Islet of Langerhans (tissue), 1 donor: ENCODE measurements around the gene SLC31A2.

Source experiments
- FAIRE-seq: peaks from one replicate; lab custom pipeline; 2011; peaks lifted over from hg19 to GRCh38; lab: Jason Lieb, UNC

Gene SLC31A2

DNA sequence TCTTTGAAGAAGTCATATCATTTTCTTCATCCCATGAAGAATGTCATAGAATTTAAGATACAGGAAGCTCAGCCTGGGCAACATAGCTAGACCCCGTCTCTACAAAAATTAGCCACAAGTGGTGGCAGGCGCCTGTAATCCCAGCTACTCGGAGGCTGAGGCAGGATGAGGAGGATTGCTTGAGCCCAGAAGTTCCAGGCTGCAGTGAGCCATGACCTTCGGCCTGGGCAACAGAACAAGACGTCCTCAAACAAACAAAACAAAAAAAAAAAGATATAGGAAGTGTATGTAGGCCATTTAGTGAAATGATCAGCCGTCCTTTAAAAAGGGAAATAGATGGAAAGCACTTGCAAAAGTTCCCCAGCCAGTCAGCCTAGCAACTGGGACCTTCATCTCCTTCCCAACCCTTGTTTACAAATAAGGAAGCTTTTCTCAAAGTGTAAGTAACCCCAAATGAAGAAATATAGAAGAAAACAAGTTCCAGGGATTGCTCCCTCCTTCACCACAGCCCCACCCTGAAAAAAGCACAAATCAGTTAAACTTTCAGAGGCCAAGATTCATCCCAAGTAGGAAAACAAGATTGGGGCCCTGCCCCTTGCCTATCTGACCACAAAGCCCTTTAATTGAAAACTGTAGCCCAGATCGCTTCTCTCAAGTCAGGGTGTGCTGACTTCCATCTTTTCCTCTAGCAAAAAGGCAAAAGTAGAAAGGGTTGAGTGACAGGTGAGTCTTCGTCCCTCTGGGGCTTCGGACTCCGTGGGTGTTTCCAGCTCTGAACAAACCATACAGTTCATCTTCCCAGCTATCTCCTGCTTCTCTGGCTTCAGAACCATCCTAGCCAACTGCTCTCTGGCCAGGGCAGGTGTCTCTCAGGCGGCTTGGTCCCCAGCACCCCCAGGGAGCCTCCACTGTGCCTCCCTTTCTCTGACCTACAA, 1.2 kb downstream of the SLC31A2 start:
- FAIRE-seq, result no peak

DNA sequence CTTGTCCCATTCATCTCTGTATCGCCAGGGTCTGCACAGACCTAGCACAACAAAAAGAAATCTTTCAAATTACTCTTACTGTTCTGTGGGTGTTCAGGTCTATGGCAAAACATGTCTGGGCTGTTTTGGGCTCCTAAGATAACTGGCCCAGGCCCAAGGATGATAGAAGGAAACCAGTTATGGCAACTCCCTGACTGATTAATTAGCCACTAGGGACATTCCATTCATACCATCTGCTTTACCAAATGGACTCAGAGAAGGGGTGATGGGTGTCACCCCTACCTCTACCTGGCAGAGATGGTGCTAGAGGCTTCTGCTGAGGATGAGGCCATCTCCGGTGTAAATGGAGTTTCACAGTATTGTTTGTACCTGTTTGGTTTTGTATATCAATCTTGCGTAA, 1.9 kb downstream of the SLC31A2 start:
- FAIRE-seq, result no peak

DNA sequence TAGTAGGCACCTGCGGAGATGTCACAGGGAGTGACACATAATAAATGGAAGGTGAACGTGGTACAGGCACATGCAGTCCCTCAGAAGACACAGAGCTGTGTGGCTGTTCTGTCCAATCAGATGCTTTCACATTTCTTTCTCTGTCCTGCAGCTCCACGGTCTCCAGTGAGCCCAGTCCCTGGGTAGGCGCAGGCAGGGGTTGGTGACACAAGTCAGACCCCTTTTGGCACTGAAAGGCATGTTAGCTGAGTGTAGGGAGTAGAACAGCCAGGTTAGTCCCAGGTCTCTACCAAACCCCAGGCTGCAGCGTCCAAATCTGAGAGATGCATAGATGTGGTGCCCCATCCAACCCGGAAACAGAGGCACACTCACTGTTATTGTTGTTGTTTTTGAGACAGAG, 2.8 kb downstream of the SLC31A2 start:
- FAIRE-seq, result no peak

DNA sequence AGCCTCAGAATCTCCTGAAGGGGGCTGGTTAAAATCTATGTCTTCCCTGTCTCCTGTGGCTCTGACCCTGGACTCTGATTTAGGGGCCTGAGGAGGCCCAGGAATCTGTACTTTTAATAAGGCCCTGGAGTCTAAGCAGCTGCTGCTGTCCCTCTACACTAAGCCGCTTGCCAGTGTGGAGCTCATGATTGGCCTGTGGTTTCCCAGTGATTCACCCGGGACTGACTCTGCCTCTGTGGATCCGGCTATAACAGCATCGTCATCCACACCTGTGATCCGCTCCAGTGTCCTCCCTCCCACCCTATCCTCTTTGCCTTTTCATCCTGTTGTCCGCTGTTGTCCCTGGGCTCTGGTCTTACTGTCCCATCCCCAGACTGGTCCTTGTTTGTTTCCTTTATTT, 3.7 kb downstream of the SLC31A2 start:
- FAIRE-seq, result no peak

DNA sequence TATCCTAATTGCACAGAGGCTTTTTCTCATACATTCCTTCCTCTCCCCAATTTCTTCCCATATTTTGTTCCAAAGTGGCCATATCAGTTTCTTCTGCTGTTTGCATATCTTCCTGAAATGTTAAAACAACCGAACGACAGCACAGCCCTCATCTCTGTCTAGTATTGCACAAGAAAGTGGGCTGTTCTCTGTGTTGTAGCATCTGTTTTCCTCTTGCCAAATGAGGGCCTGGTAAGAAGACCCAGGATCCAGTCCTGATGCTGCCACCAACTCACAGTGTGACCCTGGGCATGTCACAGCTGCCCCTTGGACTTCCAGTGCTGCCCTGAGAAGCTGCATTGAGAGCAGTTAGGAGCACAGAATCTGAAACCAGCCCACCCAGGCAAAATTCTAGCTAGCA, 4.1 kb downstream of the SLC31A2 start:
- no peak for FAIRE-seq

DNA sequence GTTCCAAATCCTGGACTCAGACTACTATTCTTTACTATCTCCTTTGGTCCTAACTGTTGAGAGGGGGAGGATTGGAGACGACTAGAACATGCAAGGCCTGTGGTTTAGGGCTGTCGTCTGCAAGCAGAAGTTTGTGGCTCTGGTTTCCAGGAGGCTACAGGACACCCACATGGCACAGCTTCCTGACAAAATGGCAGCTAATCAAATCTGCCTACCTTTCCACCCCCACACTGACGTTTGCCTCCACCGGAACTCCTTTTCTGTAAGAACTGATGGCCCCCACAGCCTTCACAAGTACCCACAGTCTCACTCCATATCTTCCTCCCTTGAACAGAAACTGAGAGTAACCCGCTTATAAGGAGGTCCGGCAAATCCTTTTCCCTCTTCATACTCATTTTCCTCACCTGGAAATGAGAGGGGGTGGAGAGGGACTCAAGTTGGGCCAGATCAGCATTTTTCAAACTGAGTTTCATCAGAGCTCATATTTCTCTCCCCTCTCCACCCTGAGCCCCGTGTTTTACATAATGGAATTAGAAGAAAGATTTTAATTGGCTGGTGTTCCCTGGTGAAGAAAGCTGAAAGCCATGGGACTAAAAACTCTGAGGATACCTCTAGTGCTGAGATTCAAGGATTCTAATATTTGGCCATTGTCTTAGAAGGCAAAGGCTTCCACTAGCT, 5.2 kb downstream of the SLC31A2 start:
- no peak for FAIRE-seq

DNA sequence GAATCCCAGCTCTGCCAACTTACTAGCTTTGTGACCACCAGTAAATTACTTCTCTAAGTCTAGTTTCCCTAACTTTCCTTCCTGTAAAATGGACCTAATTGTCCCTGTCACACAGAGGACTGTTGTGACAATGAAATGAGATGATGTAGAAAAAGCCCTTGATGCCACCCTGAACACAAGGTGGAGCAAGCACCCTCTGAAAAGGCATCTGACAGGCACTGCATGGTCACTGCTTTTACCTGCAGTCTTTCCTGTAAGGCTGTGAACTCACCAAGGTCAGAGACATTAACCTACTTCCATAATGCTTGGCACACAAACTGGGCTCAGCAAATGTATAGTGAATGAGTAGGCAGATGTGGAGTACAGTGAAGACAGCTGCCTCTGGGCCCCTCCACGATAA, 6.1 kb downstream of the SLC31A2 start:
- FAIRE-seq, result no peak

DNA sequence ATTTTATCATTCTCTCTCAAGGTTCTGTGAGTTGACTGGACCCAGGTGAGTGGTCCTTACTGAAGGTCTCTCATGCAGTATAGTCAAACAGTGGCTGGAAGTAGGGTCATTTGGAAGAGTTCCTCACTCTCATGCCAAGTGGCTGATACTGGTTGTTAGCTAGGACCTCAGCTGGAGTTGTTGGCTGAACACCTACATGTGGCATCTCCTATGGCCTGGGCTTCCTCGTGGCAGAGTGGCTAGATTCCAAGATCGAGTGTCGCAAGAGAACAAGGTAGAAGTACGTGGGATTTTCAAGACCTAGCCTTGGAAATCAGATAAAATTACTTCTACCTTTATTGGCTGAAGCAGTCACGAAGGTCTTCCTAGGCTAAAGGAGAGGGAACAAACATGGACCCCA, 7.6 kb downstream of the SLC31A2 start:
- no peak for FAIRE-seq

DNA sequence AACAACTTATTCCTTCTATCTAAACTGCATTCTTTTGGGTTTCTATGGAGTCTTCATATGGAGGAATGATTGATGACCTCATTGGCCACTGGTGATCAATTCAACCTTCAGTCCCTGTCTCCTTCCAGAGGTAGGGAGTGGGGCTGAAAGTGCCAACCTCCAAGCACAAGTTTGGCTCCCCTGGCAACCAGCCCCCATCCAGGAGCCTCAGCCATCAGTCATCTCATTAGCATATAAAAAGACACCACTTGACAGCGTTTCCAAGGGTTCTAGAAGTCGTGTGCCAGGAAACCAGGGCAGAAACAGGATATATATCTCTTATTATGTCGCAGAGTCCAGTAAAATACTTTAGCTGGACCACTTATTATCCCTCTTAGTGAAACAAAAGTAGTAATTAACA, 9.8 kb downstream of the SLC31A2 start:
- FAIRE-seq, result no peak

DNA sequence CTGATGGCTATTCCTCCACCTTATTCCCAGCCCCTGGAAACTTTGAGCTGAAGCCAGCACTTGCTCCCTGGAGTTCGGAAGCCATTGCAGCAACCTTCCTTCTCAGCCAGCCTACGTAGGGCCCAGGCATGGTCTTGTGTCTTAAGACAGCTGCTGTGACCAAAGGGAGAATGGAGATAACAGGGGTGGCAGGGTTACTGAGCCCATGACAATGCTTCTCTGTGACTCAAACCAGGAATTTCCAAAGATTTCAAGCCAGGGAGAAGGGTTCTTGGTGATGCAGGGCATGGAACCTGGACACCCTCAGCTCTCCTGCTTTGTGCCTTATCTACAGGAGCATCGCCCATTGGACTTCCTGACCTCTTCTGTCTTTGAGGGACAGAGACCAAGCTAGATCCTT, 12.2 kb downstream of the SLC31A2 start:
- FAIRE-seq, result no peak

DNA sequence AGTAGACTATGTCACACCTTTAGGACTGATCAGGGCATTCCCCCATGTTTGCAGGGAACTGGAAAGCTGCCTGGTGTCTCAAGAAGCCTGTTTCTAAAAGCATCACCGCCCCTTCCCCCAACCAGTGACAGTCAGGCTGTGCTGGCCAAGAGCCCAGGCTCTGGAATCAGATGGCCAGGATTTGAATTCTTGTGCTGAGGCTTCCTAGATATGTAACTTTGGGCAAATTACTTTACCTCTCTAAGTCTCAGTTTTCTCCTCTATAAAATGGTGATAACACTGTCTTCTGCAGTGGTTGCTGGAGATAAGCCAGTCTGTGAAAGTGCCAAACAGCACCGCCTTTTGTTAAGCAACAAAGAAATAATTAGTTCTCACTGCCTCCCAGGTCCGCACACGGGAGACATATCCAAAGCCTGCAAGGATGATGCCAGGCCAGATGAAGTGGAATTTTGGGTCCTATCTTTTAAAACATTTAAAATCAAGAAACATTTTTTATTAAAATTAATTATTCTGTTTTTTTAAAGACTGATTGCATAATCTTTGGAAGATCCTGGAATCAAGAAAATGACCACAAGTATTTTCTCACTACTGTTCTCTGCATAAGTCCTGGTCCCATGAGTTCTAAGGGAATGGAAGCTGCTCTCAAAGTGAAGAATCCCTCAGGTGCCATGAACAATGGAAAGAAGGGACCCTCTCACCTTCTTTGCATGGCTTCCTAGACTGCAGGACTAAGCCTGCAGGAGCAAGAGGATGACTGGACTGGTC, 13.9 kb downstream of the SLC31A2 start:
- no peak for FAIRE-seq

DNA sequence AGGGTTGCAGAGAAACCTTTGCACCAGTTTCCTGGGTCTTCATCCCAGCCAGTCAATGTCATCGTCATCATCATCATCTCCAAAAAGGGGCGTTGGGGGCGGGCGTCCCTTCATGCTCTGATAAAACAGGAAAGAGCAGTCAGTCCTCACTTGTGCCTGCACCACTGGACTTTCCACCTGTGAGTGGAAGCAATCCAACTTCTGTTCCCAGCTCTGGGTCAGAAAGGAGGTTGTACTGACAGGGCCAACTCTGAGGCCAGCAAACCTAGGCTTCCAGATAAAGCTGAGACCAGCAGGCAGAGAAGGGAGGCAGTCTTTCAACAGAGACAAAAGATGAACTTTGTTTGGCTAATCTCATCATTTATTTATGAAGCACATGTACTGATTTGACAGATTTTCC, 15.2 kb downstream of the SLC31A2 start:
- no peak for FAIRE-seq

DNA sequence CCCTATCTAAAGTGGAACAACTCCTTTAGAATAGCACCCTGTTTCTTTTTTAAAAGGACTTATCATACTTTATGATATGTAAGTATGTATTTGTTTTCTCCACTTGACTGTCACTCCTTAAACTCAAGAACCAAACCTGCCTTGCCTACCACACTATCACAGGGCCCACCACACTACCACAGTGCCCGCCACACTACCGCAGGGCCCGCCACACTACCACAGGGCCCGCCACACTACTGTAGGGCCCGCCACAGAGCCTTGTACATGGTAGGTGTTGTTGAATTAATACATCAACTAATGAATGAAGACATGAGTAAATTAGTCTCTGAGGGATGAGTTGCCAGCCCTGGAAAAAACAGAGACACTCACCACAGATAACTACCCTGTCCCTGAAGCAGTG, 18.0 kb downstream of the SLC31A2 start:
- FAIRE-seq, result no peak

DNA sequence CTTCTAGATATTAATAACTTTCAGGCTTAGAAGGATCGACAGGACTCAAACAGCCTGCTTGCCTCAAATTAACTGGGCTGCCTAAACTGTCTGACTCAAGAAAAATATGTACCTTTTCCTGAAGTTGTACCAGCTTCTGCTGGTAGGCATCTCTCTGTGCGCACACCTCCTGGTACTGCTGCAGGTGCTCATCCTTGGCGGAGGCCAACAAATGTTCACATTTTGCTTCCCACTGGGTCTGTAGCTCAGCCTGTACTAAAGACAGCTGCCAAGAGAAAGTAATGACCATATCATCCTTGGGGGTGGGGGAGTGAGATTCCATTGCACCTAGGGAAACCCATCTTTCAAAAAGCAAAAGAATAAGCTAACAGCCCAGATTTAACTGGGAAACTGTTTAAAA, 22.5 kb downstream of the SLC31A2 start:
- no peak for FAIRE-seq

DNA sequence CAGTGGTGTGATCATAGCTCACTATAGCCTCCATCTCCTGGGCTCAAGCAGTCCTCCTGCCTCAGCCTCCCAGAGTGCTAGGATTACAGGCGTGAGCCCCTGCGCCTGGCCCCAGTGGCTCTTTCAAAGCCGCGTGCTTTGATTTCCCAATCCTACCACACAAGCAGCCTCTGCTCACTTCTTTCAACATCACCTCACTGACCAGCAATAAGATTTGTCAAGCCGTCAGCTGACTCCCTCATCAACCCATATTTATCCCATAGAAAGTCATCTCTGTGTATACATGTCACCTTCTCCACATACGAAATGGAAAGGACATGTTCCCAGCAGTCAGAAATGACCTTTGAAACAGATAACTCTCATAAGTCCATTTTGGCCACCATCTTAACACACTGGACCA, 26.0 kb downstream of the SLC31A2 start:
- no peak for FAIRE-seq

DNA sequence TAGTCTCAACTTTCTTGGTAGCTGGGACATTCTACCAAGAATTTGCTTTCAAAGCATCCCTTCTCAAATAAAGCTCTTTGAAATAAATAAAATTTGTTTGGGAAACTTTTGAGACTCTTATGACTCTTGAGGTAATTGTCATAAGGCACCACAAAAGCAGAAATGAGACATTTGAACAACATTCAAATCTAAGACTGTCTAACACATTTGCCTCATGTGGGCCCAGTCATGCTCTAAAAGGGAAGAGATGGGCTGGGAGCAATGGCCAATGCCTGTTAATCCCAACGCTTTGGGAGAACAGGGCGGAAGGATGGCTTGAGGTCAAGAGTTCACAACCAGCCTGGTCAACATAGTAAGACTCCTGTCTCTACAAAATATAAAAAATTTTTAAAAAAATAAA, 26.4 kb downstream of the SLC31A2 start:
- no peak for FAIRE-seq

DNA sequence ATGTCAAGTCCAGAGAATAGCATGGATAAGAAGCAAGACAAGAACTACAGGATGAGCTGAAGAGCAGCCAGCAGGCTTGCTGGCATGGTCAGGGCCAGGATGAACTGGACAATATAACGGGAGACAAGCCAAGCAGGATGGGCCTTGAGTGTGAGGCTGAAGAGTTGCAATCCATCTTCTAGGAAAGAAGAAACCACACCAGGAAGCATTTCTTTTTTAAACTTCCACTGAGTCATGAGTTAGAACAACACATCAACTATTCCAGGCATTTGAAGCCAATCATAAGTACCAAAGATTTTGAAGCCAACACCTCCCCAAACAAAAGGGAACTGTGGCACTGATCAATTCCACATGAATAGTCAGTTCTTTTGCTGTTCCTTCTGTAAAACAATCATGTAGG, 27.3 kb downstream of the SLC31A2 start:
- no peak for FAIRE-seq

DNA sequence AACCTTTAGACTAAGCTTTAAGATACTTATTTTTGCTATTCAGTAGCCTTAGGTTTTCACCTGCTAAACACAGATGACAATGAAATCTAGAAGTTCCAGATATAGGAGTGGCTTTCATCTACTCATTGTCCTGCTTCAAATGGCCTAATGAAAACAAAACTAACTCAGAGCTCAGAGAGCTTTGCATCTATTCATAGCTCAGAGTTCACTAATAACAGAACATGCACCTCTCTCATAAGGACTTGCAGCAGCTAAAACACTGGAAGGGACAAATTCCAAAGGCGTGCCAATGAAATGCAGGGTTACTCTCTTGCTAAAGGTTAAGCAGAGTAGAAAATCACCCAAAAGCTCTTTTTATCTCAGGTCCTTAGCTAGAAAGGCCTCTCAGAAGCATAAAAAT, 29.0 kb downstream of the SLC31A2 start:
- no peak for FAIRE-seq

DNA sequence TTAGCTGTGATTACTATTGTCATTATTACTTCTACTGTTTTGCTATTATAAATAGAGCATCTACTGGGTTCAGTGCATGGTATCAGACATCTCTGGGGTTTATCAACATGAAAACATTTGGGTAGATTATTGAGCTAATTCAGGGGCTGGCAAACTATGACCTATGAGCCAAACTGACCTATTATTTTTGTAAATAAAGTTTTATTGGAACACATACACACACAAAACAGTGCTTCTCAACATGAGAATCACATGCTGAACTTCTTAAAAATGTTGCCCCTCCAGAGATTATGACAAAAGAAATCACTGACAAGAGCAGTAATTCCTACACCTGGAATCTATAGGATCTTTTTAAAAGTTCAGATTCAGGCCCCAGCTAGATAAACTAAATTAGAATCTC, 30.4 kb downstream of the SLC31A2 start:
- FAIRE-seq, result no peak

DNA sequence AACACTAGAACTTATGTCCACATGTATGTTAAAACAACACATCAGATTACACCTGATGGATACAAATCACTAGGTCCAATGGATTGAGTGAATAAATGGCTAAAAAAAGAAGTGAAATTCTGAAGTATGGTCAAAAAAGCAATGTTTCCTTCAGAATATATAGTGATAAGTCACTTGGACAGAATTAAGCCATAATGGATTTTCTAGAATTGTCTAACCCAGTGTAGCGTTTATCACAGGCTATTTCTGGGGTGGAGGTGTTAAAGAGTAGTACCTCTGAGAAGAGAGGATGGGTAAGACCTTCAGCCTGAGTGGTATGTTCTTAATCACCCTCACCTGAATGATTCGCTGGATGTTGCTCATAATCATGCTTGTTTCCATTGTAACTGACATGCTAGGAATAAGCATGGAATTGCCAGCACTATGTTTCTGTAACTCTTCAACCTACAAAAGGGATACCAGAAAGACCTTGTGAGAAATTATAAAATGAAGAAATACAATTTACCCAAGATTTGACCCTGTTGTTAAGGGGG, 33.2 kb downstream of the SLC31A2 start:
- FAIRE-seq, result no peak

DNA sequence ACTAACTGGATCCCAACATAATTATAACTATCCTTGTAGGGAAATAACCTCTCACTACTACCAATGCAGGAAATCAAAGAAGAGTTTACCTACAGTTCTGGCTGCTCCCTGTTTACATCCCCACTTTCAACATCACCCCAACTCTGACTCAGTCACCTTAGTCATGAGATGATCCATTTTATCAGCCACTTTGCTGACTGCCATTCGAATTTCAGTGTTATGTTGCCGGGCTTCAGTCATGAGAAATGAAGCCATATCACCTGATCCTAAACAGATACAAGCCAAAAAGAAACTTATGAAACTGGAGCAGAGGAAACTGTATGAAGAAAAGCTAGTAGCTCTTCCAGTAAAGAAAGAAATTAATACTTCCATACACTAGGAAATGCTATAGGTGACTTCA, 33.7 kb downstream of the SLC31A2 start:
- FAIRE-seq, result no peak

DNA sequence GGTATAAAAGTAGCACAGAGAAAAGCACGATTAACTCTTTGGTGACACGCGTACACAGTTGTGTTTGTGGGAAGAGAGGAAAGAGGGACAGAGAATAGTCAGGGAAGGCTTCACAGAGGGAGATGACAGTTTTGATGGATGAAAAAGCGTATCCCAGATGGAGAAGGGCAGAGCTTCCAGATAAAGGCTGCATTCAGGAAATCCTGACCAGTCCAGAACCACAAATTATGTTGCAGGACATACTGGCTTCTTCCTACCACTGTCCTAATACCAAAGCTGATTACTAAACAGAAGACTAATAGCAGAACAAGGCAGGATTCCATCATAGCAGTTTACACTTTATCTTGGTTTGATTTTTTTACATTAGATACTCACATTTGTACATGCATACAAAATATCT, 34.5 kb downstream of the SLC31A2 start:
- no peak for FAIRE-seq
